SHP77 (cell line): ENCODE data around the gene ARFGAP3.

Source experiments
- DNase-seq, 2 experiments: peaks; one replicate each; lab custom pipeline; 2025; lab: John Stamatoyannopoulos, UW

Gene ARFGAP3

GRCh38 chr22:42856865-42857704 is at the start of gene ARFGAP3:
Gene ARFGAP3, minus strand, starts transcription at chr22:42857273. Its CDS starts 91 bp downstream, at chr22:42857182.
- peak; percentile 72 to 89 for DNase-seq

GRCh38 chr22:42905702-42906183 is 48.7 kb upstream of the ARFGAP3 start:
- DNase-seq, result peak; percentile 55 to 78

GRCh38 chr22:42905217-42905616 is 48.1 kb upstream of the ARFGAP3 start:
- peak in 1 of 2 experiments; percentile 45 for DNase-seq

- no peak for DNase-seq
Measured at GRCh38 chr22:42904050-42904449, 47.0 kb upstream of the ARFGAP3 start.

- no peak for DNase-seq
Measured at GRCh38 chr22:42902875-42903510, 45.9 kb upstream of the ARFGAP3 start.

GRCh38 chr22:42901790-42902508 is 44.9 kb upstream of the ARFGAP3 start:
- DNase-seq, result peak in 1 of 2 experiments; percentile 46

GRCh38 chr22:42897960-42898359 is 40.9 kb upstream of the ARFGAP3 start:
- DNase-seq, result no peak

GRCh38 chr22:42895541-42895981 is 38.5 kb upstream of the ARFGAP3 start:
- DNase-seq, result no peak

GRCh38 chr22:42895087-42895486 is 38.0 kb upstream of the ARFGAP3 start:
- DNase-seq, result no peak

GRCh38 chr22:42893371-42894150 is 36.5 kb upstream of the ARFGAP3 start:
- no peak for DNase-seq

- DNase-seq, result peak in 1 of 2 experiments; percentile 39
Measured at GRCh38 chr22:42892571-42893316, 35.7 kb upstream of the ARFGAP3 start.

- no peak for DNase-seq
Measured at GRCh38 chr22:42892156-42892555, 35.1 kb upstream of the ARFGAP3 start.

- no peak for DNase-seq
Measured at GRCh38 chr22:42891696-42892095, 34.6 kb upstream of the ARFGAP3 start.

GRCh38 chr22:42891008-42891407 is 33.9 kb upstream of the ARFGAP3 start:
- no peak for DNase-seq

- no peak for DNase-seq
Measured at GRCh38 chr22:42889304-42889703, 32.2 kb upstream of the ARFGAP3 start.

GRCh38 chr22:42887523-42888507 is 30.7 kb upstream of the ARFGAP3 start:
- no peak for DNase-seq

GRCh38 chr22:42887120-42887519 is 30.0 kb upstream of the ARFGAP3 start:
- DNase-seq, result no peak

- no peak for DNase-seq
Measured at GRCh38 chr22:42885446-42885845, 28.4 kb upstream of the ARFGAP3 start.

- DNase-seq, result no peak
Measured at GRCh38 chr22:42884616-42885375, 27.7 kb upstream of the ARFGAP3 start.
